Liver (tissue), 9 donors: ENCODE data around the gene EFHB. TPM values are rescaled to one million over a fixed set of nuclear protein-coding genes. Genes with fewer than 3 reads are reported as not detected.
A peak's percentile ranks its signal among the peaks of the same experiment; 100 is the strongest.

ENCODE experiments used
- DNase-seq: peaks from one replicate; pipeline ENCODE4 v3.0.0-alpha.2; 2017; ENCODE audit warnings: low spot score
- H3K27ac ChIP-seq, 2 donors: one replicate each; pipeline ENCODE4 v1.7.0; 2013; ENCODE audit warnings: inconsistent platforms in 2 of 2, low read length in 2 of 2, control low read depth in 1 of 2, low read depth in 1 of 2, mild to moderate bottlenecking in 1 of 2
- H3K27me3 ChIP-seq, 4 donors: one replicate each; pipeline versions ENCODE4 v1.6.1 to v1.7.0; 2013; ENCODE audit warnings: low read length in 3 of 4, inconsistent platforms in 1 of 4, mild to moderate bottlenecking in 1 of 4, moderate library complexity in 1 of 4; ENCODE audit not compliant: control insufficient read depth in 4 of 4, insufficient read depth in 4 of 4
- H3K36me3 ChIP-seq, 4 donors: one replicate each; pipeline versions ENCODE4 v1.6.1 to v1.7.0; 2013; ENCODE audit warnings: low read length in 3 of 4, mild to moderate bottlenecking in 3 of 4, low read depth in 1 of 4, moderate library complexity in 1 of 4; ENCODE audit not compliant: control insufficient read depth in 4 of 4, insufficient read depth in 3 of 4
- H3K4me1 ChIP-seq, 4 donors: one replicate each; pipeline versions ENCODE4 v1.6.1 to v1.7.0; 2013; ENCODE audit warnings: low read length in 3 of 4, mild to moderate bottlenecking in 3 of 4, moderate library complexity in 1 of 4; ENCODE audit not compliant: control insufficient read depth in 4 of 4, insufficient read depth in 4 of 4
- H3K4me3 ChIP-seq, 3 donors: one replicate each; pipeline versions ENCODE4 v1.6.1 to v1.7.0; 2013; ENCODE audit warnings: low read length in 3 of 3, control low read depth in 1 of 3, low read depth in 1 of 3, mild to moderate bottlenecking in 1 of 3
- H3K9ac ChIP-seq, 2 donors: one replicate each; pipeline ENCODE4 v1.7.0; 2013; ENCODE audit warnings: low read length in 2 of 2, mild to moderate bottlenecking in 2 of 2, moderate library complexity in 2 of 2, control low read depth in 1 of 2, low read depth in 1 of 2
- H3K9me3 ChIP-seq, 4 donors: one replicate each; pipeline versions ENCODE4 v1.6.1 to v1.7.0; 2013; ENCODE audit warnings: low read length in 3 of 4; ENCODE audit not compliant: control insufficient read depth in 4 of 4
- EGR1 ChIP-seq, 2 donors: IDR thresholded peaks; 2 replicates each; pipeline ENCODE4 v1.6.1; 2016 to 2018; ENCODE audit warnings: antibody characterized with exemption in 2 of 2, low read depth in 2 of 2
- FOXA1 ChIP-seq: IDR thresholded peaks from 2 replicates; pipeline ENCODE4 v1.6.1; 2016; ENCODE audit warnings: antibody characterized with exemption
- FOXA2 ChIP-seq: IDR thresholded peaks from 2 replicates; pipeline ENCODE4 v1.6.1; 2016; ENCODE audit warnings: antibody characterized with exemption
- GABPA ChIP-seq, 2 donors: IDR thresholded peaks in 1 of 2; conservative IDR thresholded peaks in 1 of 2; 2 replicates each; pipeline ENCODE4 v1.6.1; 2016; ENCODE audit warnings: antibody characterized with exemption in 2 of 2, mild to moderate bottlenecking in 1 of 2, moderate library complexity in 1 of 2
- HNF4A ChIP-seq, 2 donors: conservative IDR thresholded peaks; 2 replicates each; pipeline ENCODE4 v1.6.1; 2016; ENCODE audit warnings: antibody characterized with exemption in 2 of 2, mild to moderate bottlenecking in 2 of 2
- HNF4G ChIP-seq: IDR thresholded peaks from 2 replicates; pipeline ENCODE4 v1.6.1; 2016; ENCODE audit warnings: antibody characterized with exemption
- JUND ChIP-seq, 2 donors: IDR thresholded peaks; 2 replicates each; pipeline ENCODE4 v1.6.1; 2016; ENCODE audit warnings: antibody characterized with exemption in 2 of 2
- NR2F2 ChIP-seq: IDR thresholded peaks from 2 replicates; pipeline ENCODE4 v1.6.1; 2016; ENCODE audit warnings: antibody characterized with exemption
- RAD21 ChIP-seq, 2 donors: IDR thresholded peaks; 2 replicates each; pipeline ENCODE4 v1.6.1; 2016; ENCODE audit warnings: antibody characterized with exemption in 2 of 2, mild to moderate bottlenecking in 2 of 2
- REST ChIP-seq: IDR thresholded peaks from 2 replicates; pipeline ENCODE4 v1.6.1; 2016; ENCODE audit warnings: antibody characterized with exemption, mild to moderate bottlenecking
- RXRA ChIP-seq, 2 donors: IDR thresholded peaks; 2 replicates each; pipeline ENCODE4 v1.6.1; 2017 to 2018; ENCODE audit warnings: antibody characterized with exemption in 2 of 2, mild to moderate bottlenecking in 1 of 2
- SP1 ChIP-seq: IDR thresholded peaks from 2 replicates; pipeline ENCODE4 v1.6.1; 2018; ENCODE audit warnings: antibody characterized with exemption, mild to moderate bottlenecking
- TAF1 ChIP-seq: conservative IDR thresholded peaks from 2 replicates; pipeline ENCODE4 v1.6.1; 2016; ENCODE audit warnings: antibody characterized with exemption, mild to moderate bottlenecking
- YY1 ChIP-seq: IDR thresholded peaks from 2 replicates; pipeline ENCODE4 v1.6.1; 2016; ENCODE audit warnings: antibody characterized with exemption, mild to moderate bottlenecking
- WGBS: extraction: QIAGEN DNeasy Blood & Tissue Kit; methylation state at CpG from one replicate; pipeline ENCODE4 v1.1.7; 2013; 5-methylcytosine and 5-hydroxymethylcytosine counted together
- polyA plus RNA-seq, 2 donors: library from polyadenylated mRNA; stranded (reverse) in 1 of 2; unstranded in 1 of 2; fragments of 200-250 nt in 1 of 2; fragments of >200 nt in 1 of 2; fragmentation: Nextera tagmentation in 1 of 2; extraction: Ambion mirVana in 1 of 2; gene quantifications; one replicate each; pipeline versions ENCODE4 v1.2.1 to v1.2.3, GENCODE V29; 2013 to 2015
- total RNA-seq, 2 donors: library from RNA; depleted of rRNA; stranded (reverse); fragments of >200 nt; gene quantifications; one replicate each; pipeline ENCODE4 v1.2.3, GENCODE V29; 2014
- TF ChIP-seq, protein P1 (sequence below): IDR thresholded peaks from 2 replicates; pipeline ENCODE4 v1.6.1; 2016; ENCODE audit warnings: antibody characterized with exemption
- TF ChIP-seq, protein P2 (sequence below): IDR thresholded peaks from 2 replicates; pipeline ENCODE4 v1.6.1; 2016; ENCODE audit warnings: antibody characterized with exemption
- TF ChIP-seq, protein P3 (sequence below): IDR thresholded peaks from 2 replicates; pipeline ENCODE4 v1.6.1; 2016; ENCODE audit warnings: antibody characterized with exemption
- TF ChIP-seq, protein P4 (sequence below): fragments of 150-350 bp; IDR thresholded peaks from 2 replicates; pipeline ENCODE4 v1.5.1; 2017; ENCODE audit warnings: improper control_type of control experiment, low read depth, low read length; ENCODE audit not compliant: missing input control
- donor health status: healthy.
- donor health status: healthy.
- donor health status: healthy.
- donor health status: healthy.
- donor health status: healthy.

Gene EFHB
- total and polyA plus RNA-seq, 4 donors: 0.05 to 0.37 (median 0.33) TPM; not detected in 1

- 30% methylated on average over 2 of the region's 2 CpGs for WGBS
- Histone ChIP-seq H3K36me3 (no peaks in the 10 kb centered on the region), H3K4me3 (no peak overlapping the region), H3K4me1 (peaks cover 4 to 28% (median 24%) of the 10 kb centered on the region in 4 donors), H3K9me3 (no peaks in the 10 kb centered on the region), H3K9ac (no peak overlapping the region), H3K27ac (peak overlapping the region in 1 of 2 donors; percentile 65), H3K27me3 (no peaks in the 10 kb centered on the region)
- TF ChIP-seq, protein P1, sequence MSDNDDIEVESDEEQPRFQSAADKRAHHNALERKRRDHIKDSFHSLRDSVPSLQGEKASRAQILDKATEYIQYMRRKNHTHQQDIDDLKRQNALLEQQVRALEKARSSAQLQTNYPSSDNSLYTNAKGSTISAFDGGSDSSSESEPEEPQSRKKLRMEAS: no peak
- TF ChIP-seq RXRA (IDR thresholded peaks at IDR 0.05) (peak in 1 of 2 donors; percentile 10), JUND (IDR thresholded peaks at IDR 0.05) (no peak), HNF4G (no peak), TAF1 (no peak)
- no peak for DNase-seq
Measured at GRCh38 chr3:19899264-19899663, 34.8 kb downstream of the EFHB start.

DNA sequence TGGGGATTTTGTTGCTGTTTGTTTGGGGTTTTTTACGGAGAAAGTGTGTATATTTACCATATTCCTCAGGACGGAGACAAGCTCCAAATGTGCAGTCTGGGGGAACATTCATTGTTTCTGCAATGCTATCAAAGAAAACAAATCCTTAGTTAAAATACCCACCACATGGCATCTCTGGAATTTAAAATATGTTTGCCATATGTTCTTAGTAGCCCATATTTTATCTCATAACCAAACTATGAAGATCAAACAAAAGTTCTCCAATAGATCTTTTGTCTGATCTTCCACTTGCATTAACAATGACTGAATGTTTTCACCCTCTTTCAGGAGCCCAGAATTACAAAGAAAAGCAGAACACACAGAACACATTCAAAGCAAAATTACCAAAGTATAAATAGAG, 35.3 kb downstream of the EFHB start:
- no peaks in the 10 kb centered on the region for H3K27me3 ChIP-seq
- H3K9ac ChIP-seq: no peak overlapping the region
- peaks cover 4 to 28% (median 24%) of the 10 kb centered on the region in 4 donors for H3K4me1 ChIP-seq
- TF ChIP-seq HNF4G: no peak
- TF ChIP-seq, protein P2, sequence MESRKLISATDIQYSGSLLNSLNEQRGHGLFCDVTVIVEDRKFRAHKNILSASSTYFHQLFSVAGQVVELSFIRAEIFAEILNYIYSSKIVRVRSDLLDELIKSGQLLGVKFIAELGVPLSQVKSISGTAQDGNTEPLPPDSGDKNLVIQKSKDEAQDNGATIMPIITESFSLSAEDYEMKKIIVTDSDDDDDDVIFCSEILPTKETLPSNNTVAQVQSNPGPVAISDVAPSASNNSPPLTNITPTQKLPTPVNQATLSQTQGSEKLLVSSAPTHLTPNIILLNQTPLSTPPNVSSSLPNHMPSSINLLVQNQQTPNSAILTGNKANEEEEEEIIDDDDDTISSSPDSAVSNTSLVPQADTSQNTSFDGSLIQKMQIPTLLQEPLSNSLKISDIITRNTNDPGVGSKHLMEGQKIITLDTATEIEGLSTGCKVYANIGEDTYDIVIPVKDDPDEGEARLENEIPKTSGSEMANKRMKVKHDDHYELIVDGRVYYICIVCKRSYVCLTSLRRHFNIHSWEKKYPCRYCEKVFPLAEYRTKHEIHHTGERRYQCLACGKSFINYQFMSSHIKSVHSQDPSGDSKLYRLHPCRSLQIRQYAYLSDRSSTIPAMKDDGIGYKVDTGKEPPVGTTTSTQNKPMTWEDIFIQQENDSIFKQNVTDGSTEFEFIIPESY: no peak
- no peak for TF ChIP-seq EGR1 (IDR thresholded peaks at IDR 0.05; ENCODE audit: low read depth in 2 of 2)
- TF ChIP-seq TAF1: no peak
- TF ChIP-seq, protein P3, sequence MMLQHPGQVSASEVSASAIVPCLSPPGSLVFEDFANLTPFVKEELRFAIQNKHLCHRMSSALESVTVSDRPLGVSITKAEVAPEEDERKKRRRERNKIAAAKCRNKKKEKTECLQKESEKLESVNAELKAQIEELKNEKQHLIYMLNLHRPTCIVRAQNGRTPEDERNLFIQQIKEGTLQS: no peak
- TF ChIP-seq RAD21 (IDR thresholded peaks at IDR 0.05): no peak
- TF ChIP-seq FOXA1: no peak
- 34% methylated on average over 2 of the region's 2 CpGs for WGBS
- no peak for DNase-seq
- no peaks in the 10 kb centered on the region for H3K36me3 ChIP-seq
- no peak overlapping the region for H3K4me3 ChIP-seq
- no peaks in the 10 kb centered on the region for H3K9me3 ChIP-seq
- H3K27ac ChIP-seq: no peak overlapping the region

DNA sequence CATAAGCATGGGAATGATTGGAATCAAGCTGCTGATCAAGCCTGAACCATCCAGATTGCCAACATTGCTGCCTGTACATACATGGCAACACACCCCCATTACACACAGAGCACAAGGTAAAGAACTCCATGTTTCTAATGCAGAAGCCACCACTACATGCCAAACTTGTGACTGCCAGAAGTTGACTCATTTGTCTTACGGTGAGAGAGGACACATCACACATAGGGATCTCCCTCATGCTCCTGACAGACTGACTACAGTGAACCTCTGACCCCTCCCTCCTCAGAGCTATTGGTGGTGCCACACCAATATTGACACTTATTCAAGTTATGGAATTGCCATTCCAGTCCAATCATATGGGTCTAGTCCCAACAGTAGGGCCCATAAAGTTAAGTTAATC, 42.3 kb downstream of the EFHB start:
- Histone ChIP-seq H3K27me3 (no peaks in the 10 kb centered on the region), H3K27ac (no peak overlapping the region), H3K4me1 (no peaks in the 10 kb centered on the region), H3K36me3 (no peaks in the 10 kb centered on the region), H3K4me3 (no peak overlapping the region), H3K9me3 (no peaks in the 10 kb centered on the region), H3K9ac (no peak overlapping the region)
- no peak for DNase-seq
- TF ChIP-seq REST: no peak
- no peak for TF ChIP-seq YY1
- TF ChIP-seq SP1: no peak
- TF ChIP-seq JUND (IDR thresholded peaks at IDR 0.05): no peak
- no peak for TF ChIP-seq FOXA2
- TF ChIP-seq EGR1 (IDR thresholded peaks at IDR 0.05; ENCODE audit: low read depth in 2 of 2): no peak
- TF ChIP-seq, protein P1: no peak
- no peak for TF ChIP-seq TAF1
- TF ChIP-seq, protein P4, sequence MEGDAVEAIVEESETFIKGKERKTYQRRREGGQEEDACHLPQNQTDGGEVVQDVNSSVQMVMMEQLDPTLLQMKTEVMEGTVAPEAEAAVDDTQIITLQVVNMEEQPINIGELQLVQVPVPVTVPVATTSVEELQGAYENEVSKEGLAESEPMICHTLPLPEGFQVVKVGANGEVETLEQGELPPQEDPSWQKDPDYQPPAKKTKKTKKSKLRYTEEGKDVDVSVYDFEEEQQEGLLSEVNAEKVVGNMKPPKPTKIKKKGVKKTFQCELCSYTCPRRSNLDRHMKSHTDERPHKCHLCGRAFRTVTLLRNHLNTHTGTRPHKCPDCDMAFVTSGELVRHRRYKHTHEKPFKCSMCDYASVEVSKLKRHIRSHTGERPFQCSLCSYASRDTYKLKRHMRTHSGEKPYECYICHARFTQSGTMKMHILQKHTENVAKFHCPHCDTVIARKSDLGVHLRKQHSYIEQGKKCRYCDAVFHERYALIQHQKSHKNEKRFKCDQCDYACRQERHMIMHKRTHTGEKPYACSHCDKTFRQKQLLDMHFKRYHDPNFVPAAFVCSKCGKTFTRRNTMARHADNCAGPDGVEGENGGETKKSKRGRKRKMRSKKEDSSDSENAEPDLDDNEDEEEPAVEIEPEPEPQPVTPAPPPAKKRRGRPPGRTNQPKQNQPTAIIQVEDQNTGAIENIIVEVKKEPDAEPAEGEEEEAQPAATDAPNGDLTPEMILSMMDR: no peak
- TF ChIP-seq RXRA (IDR thresholded peaks at IDR 0.05): no peak
- TF ChIP-seq, protein P3: no peak
- no peak for TF ChIP-seq GABPA (IDR thresholded peaks at IDR 0.05 in 1 of 2, conservative IDR thresholded peaks at IDR 0.05 in 1 of 2)
- TF ChIP-seq HNF4A (conservative IDR thresholded peaks at IDR 0.05): no peak
- TF ChIP-seq HNF4G: no peak
- TF ChIP-seq RAD21 (IDR thresholded peaks at IDR 0.05): no peak
- TF ChIP-seq NR2F2: no peak
- 94% methylated on average over 1 of the region's 1 CpG for WGBS
